ENCODE data around the gene AKR1B1. TPM values are rescaled to one million over a fixed set of nuclear protein-coding genes. Genes with fewer than 3 reads are reported as not detected.

The AKR1B1 gene
- total RNA-seq, 1 experiment from 2014 or later, result 166 TPM

- Mint-ChIP-seq H3K4me3 (no peak overlapping the region), H3K4me1 (no peaks in the 10 kb centered on the region), H3K36me3 (ENCODE audit: insufficient read depth in 1 of 3, low read depth in 3 of 3) (peaks cover 46 to 65% (median 62%) of the 10 kb centered on the region in 3 experiments), H3K27me3 (ENCODE audit: low read depth) (no peaks in the 10 kb centered on the region; the same call in 1 of the 2 replicates), H3K9me3 (peaks cover 4 to 7% of the 10 kb centered on the region in 2 experiments; a peak in 3 of 5 replicates), H3K27ac (no peak overlapping the region)
- Histone ChIP-seq H3K23me2 (ENCODE audit: insufficient read length, low read depth, low read length, poor library complexity, severe bottlenecking) (no peaks in the 10 kb centered on the region), H3K4ac (ENCODE audit: low read depth, low read length) (no peak overlapping the region), H2BK12ac (ENCODE audit: insufficient read length, low read depth, low read length) (no peak overlapping the region), H3K4me2 (ENCODE audit: insufficient read depth, insufficient read length, low read length) (no peak overlapping the region), H3K27ac (ENCODE audit: insufficient read length, low read depth, low read length) (no peak overlapping the region), H4K20me1 (ENCODE audit: control insufficient read depth, insufficient read depth, insufficient read length) (no peaks in the 10 kb centered on the region), H3T11ph (ENCODE audit: low read length) (no peak overlapping the region), H2AK5ac (ENCODE audit: insufficient read length, low read length) (no peak overlapping the region), H3K79me2 (ENCODE audit: insufficient read depth, low read length) (no peaks in the 10 kb centered on the region), H3K4me1 (ENCODE audit: insufficient read depth, low read length) (no peaks in the 10 kb centered on the region), H3K14ac (ENCODE audit: insufficient read depth, low read length) (no peak overlapping the region), H3K56ac (ENCODE audit: insufficient read length, low read depth, low read length) (no peak overlapping the region), H4K5ac (ENCODE audit: insufficient read length, low read depth, low read length) (no peak overlapping the region), H4K91ac (ENCODE audit: insufficient read length, low read depth, low read length) (no peak overlapping the region), H3K9me3 (ENCODE audit: control insufficient read depth, low read depth, low read length) (no peaks in the 10 kb centered on the region), H3K23ac (ENCODE audit: insufficient read length, low read depth, low read length) (no peak overlapping the region), H2BK5ac (ENCODE audit: insufficient read length, low read length) (no peak overlapping the region), H2BK120ac (ENCODE audit: low read depth, low read length, poor library complexity, severe bottlenecking) (no peak overlapping the region), H2BK20ac (ENCODE audit: low read depth, low read length, poor library complexity, severe bottlenecking) (no peak overlapping the region), H4K8ac (replicated peaks; ENCODE audit: insufficient read length, low read depth, low read length) (no peak overlapping the region), H3K79me1 (ENCODE audit: insufficient read depth, low read depth, low read length, poor library complexity, severe bottlenecking) (no peaks in the 10 kb centered on the region), H3K9ac (ENCODE audit: extremely low read depth, insufficient read length, low read length) (no peak overlapping the region), H3K27me3 (ENCODE audit: insufficient read depth, low read length) (no peaks in the 10 kb centered on the region), H3K18ac (ENCODE audit: insufficient read length, low read depth, low read length) (no peak overlapping the region), H2BK15ac (ENCODE audit: low read depth, low read length) (no peak overlapping the region), H2AFZ (ENCODE audit: low read length) (no peak overlapping the region)
- no CpG with 5 or more reads among the region's 8 CpGs for WGBS (ENCODE audit: extremely low coverage, insufficient read length, low lambda C conversion rate)
- DNase-seq, result no peak
- no peak for TF ChIP-seq CTCF (conservative IDR thresholded peaks at IDR 0.05)
Measured at GRCh38 chr7:134440067-134440466, 18.8 kb downstream of the AKR1B1 start.

Data from H9 (cell line).